H1 (cell line): ENCODE measurements around the gene BRICD5. TPM values are rescaled to one million over a fixed set of nuclear protein-coding genes. Genes with fewer than 3 reads are reported as not detected.

Experiments
- CHD2 ChIP-seq: IDR thresholded peaks from 2 replicates; pipeline ENCODE4 v1.6.1; 2012; ENCODE audit warnings: low read length, improper control_type of control experiment
- RFX5 ChIP-seq: IDR thresholded peaks from 2 replicates; pipeline ENCODE4 v1.6.1; 2011; ENCODE audit warnings: low read depth, low read length, improper control_type of control experiment, borderline replicate concordance
- SP4 ChIP-seq: IDR thresholded peaks from 2 replicates; pipeline ENCODE4 v1.6.1; 2012; ENCODE audit warnings: low read length, inconsistent platforms
- TBP ChIP-seq: IDR thresholded peaks from 2 replicates; pipeline ENCODE4 v1.6.1; 2011; ENCODE audit warnings: low read depth, low read length, improper control_type of control experiment
- YY1 ChIP-seq: IDR thresholded peaks from 2 replicates; pipeline ENCODE4 v1.6.1; 2011; ENCODE audit warnings: low read depth, mild to moderate bottlenecking, low read length
- polyA plus RNA-seq, 7 experiments: library from polyadenylated mRNA; depleted of rRNA in 3 of 7; stranded (reverse) in 5 of 7; unstranded in 2 of 7; fragments of >200 nt in 5 of 7; fragments of 200-250 nt in 2 of 7; gene quantifications; 1 replicate in 5 of 7; 2 replicates in 1 of 7; 4 replicates in 1 of 7; pipeline versions ENCODE4 v1.2.1 to v1.2.3, GENCODE V29; 2011 to 2013; ENCODE audit warnings: missing spikeins in 2 of 7, mixed read lengths in 2 of 7
- total RNA-seq: library from RNA; stranded (reverse); fragmentation: NEBNext Ultra II Directional; extraction: Animal tissue kit (Norgen Biotek cat#: 25700); gene quantifications from 2 replicates; pipeline ENCODE4 v1.2.1, GENCODE V29; 2021
- TF ChIP-seq, protein P1 (sequence below): fragments of 300-600 bp; sonication (generic); IDR thresholded peaks from 2 replicates; pipeline ENCODE4 v1.7.1; 2012; ENCODE audit warnings: low read length, moderate library complexity, mild to moderate bottlenecking, inconsistent platforms; ENCODE audit not compliant: insufficient replicate concordance

The BRICD5 gene
- total and polyA plus RNA-seq, 2 of the 8 experiments (the other 6 are each of a cell fraction or from before 2014, with no cell fraction given): 8.5 to 14.2 TPM

DNA sequence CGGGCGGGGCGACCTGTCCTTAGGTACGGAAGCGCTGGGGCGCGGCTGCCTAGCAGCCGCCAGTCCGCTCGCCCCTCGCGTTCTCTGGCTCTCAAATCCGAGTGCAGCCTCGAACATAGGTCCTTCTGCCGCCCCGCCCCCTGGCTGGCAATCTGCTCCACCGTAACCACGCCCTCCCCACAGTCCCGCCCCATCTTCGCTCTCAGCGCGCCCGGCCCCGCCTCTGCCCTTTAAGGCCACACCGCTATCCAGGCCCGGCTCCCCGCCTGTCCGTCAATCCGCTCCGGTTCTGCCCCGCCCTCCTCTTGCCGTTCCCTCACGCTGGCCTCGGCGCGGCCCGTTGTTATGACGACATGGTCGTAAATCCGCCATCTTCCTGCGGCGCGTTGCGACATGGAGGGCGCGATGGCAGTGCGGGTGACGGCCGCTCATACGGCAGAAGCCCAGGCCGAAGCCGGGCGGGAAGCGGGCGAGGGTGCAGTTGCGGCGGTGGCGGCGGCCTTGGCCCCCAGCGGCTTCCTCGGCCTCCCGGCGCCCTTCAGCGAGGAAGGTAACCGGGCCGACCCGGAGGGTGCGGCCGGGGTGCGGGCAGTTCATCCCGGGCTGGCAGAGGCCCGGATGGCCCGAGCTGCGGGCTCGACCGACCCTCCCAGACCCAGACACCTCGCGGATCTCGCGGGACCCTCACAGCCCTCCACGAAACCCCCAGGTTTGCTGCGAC is 12.7 kb upstream of the BRICD5 start, which contains the start of gene E4F1 (continued):
- TF ChIP-seq, protein P1, sequence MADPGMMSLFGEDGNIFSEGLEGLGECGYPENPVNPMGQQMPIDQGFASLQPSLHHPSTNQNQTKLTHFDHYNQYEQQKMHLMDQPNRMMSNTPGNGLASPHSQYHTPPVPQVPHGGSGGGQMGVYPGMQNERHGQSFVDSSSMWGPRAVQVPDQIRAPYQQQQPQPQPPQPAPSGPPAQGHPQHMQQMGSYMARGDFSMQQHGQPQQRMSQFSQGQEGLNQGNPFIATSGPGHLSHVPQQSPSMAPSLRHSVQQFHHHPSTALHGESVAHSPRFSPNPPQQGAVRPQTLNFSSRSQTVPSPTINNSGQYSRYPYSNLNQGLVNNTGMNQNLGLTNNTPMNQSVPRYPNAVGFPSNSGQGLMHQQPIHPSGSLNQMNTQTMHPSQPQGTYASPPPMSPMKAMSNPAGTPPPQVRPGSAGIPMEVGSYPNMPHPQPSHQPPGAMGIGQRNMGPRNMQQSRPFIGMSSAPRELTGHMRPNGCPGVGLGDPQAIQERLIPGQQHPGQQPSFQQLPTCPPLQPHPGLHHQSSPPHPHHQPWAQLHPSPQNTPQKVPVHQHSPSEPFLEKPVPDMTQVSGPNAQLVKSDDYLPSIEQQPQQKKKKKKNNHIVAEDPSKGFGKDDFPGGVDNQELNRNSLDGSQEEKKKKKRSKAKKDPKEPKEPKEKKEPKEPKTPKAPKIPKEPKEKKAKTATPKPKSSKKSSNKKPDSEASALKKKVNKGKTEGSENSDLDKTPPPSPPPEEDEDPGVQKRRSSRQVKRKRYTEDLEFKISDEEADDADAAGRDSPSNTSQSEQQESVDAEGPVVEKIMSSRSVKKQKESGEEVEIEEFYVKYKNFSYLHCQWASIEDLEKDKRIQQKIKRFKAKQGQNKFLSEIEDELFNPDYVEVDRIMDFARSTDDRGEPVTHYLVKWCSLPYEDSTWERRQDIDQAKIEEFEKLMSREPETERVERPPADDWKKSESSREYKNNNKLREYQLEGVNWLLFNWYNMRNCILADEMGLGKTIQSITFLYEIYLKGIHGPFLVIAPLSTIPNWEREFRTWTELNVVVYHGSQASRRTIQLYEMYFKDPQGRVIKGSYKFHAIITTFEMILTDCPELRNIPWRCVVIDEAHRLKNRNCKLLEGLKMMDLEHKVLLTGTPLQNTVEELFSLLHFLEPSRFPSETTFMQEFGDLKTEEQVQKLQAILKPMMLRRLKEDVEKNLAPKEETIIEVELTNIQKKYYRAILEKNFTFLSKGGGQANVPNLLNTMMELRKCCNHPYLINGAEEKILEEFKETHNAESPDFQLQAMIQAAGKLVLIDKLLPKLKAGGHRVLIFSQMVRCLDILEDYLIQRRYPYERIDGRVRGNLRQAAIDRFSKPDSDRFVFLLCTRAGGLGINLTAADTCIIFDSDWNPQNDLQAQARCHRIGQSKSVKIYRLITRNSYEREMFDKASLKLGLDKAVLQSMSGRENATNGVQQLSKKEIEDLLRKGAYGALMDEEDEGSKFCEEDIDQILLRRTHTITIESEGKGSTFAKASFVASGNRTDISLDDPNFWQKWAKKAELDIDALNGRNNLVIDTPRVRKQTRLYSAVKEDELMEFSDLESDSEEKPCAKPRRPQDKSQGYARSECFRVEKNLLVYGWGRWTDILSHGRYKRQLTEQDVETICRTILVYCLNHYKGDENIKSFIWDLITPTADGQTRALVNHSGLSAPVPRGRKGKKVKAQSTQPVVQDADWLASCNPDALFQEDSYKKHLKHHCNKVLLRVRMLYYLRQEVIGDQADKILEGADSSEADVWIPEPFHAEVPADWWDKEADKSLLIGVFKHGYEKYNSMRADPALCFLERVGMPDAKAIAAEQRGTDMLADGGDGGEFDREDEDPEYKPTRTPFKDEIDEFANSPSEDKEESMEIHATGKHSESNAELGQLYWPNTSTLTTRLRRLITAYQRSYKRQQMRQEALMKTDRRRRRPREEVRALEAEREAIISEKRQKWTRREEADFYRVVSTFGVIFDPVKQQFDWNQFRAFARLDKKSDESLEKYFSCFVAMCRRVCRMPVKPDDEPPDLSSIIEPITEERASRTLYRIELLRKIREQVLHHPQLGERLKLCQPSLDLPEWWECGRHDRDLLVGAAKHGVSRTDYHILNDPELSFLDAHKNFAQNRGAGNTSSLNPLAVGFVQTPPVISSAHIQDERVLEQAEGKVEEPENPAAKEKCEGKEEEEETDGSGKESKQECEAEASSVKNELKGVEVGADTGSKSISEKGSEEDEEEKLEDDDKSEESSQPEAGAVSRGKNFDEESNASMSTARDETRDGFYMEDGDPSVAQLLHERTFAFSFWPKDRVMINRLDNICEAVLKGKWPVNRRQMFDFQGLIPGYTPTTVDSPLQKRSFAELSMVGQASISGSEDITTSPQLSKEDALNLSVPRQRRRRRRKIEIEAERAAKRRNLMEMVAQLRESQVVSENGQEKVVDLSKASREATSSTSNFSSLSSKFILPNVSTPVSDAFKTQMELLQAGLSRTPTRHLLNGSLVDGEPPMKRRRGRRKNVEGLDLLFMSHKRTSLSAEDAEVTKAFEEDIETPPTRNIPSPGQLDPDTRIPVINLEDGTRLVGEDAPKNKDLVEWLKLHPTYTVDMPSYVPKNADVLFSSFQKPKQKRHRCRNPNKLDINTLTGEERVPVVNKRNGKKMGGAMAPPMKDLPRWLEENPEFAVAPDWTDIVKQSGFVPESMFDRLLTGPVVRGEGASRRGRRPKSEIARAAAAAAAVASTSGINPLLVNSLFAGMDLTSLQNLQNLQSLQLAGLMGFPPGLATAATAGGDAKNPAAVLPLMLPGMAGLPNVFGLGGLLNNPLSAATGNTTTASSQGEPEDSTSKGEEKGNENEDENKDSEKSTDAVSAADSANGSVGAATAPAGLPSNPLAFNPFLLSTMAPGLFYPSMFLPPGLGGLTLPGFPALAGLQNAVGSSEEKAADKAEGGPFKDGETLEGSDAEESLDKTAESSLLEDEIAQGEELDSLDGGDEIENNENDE: no peak
- TF ChIP-seq SP4 (0 out of 2 replicates have a peak, but pooled peaks have one; percentile 51), YY1 (peak; percentile 84), CHD2 (peak; percentile 85), TBP (peak; percentile 89), RFX5 (no peak)
- TF ChIP-seq, all 59 proteins: peak for 19
